Endodermal cell (in vitro differentiated cells): Measurements from ENCODE around the gene PTPRE. TPM values are rescaled to one million over a fixed set of nuclear protein-coding genes. Genes with fewer than 3 reads are reported as not detected.

Source experiments
- DNase-seq: peaks from one replicate; pipeline ENCODE4 v3.0.0-alpha.2; 2017
- H3K27ac ChIP-seq: 2 replicates; pipeline ENCODE4 v1.5.1; 2013; ENCODE audit warnings: mild to moderate bottlenecking, low read depth, low read length, moderate library complexity
- H3K27me3 ChIP-seq: 2 replicates; pipeline ENCODE4 v1.6.1; 2013; ENCODE audit warnings: mild to moderate bottlenecking, low read length, moderate library complexity; ENCODE audit not compliant: insufficient read depth, control insufficient read depth, poor library complexity, severe bottlenecking
- H3K36me3 ChIP-seq: 2 replicates; pipeline ENCODE4 v1.7.0; 2013; ENCODE audit warnings: mild to moderate bottlenecking, low read length, moderate library complexity; ENCODE audit not compliant: control insufficient read depth, insufficient read depth
- H3K4me1 ChIP-seq: one replicate; pipeline ENCODE4 v1.7.0; 2013; ENCODE audit warnings: low read length; ENCODE audit not compliant: control insufficient read depth, insufficient read depth
- H3K4me3 ChIP-seq: 2 replicates; pipeline ENCODE4 v1.5.1; 2013; ENCODE audit warnings: mild to moderate bottlenecking, low read length, moderate library complexity
- H3K9ac ChIP-seq: 2 replicates; pipeline ENCODE4 v1.6.1; 2013; ENCODE audit warnings: mild to moderate bottlenecking, low read length, moderate library complexity; ENCODE audit not compliant: poor library complexity, severe bottlenecking; ENCODE audit errors: extremely low read depth
- H3K9me3 ChIP-seq: 2 replicates; pipeline ENCODE4 v1.6.1; 2013; ENCODE audit warnings: mild to moderate bottlenecking, low read length, moderate library complexity; ENCODE audit not compliant: control insufficient read depth
- H3K27ac Mint-ChIP-seq: 2 replicates; pipeline ENCODE4 v1.8.0; 2020; ENCODE audit warnings: mixed read lengths
- H3K27me3 Mint-ChIP-seq: 2 replicates; pipeline ENCODE4 v1.8.0; 2021; ENCODE audit warnings: mild to moderate bottlenecking, mixed read lengths; ENCODE audit not compliant: insufficient read depth
- H3K36me3 Mint-ChIP-seq: 2 replicates; pipeline ENCODE4 v1.8.0; 2020; ENCODE audit warnings: low read depth, mixed read lengths
- H3K4me1 Mint-ChIP-seq: 2 replicates; pipeline ENCODE4 v1.8.0; 2020; ENCODE audit warnings: mixed read lengths
- H3K4me3 Mint-ChIP-seq: 2 replicates; pipeline ENCODE4 v1.8.0; 2020; ENCODE audit warnings: mild to moderate bottlenecking, moderate library complexity, mixed read lengths
- H3K9me3 Mint-ChIP-seq: 2 replicates; pipeline ENCODE4 v1.8.0; 2020; ENCODE audit warnings: mild to moderate bottlenecking, mixed read lengths
- CTCF ChIP-seq: fragments of 200-600 bp; sonication (generic); conservative IDR thresholded peaks from 2 replicates; pipeline ENCODE4 v1.5.0; 2021; ENCODE audit warnings: antibody characterized with exemption, mild to moderate bottlenecking
- WGBS, 2 experiments: methylation state at CpG; one replicate each; pipeline versions ENCODE4 v1.1.5 to v1.1.7; 2013; ENCODE audit warnings: missing lambda C conversion rate in 2 of 2, mixed read lengths in 1 of 2; ENCODE audit not compliant: insufficient coverage in 1 of 2, insufficient read length in 1 of 2; 5-methylcytosine and 5-hydroxymethylcytosine counted together
- total RNA-seq, 2 donors: library from RNA; stranded (reverse); fragmentation: NEBNext Ultra II Directional in 1 of 2; extraction: Animal tissue kit (Norgen Biotek cat#: 25700) in 1 of 2; gene quantifications; 2 replicates in 1 of 2; 3 replicates in 1 of 2; pipeline ENCODE4 v1.2.1, GENCODE V29; 2021

Gene PTPRE
- total RNA-seq, 2 donors from 2014 or later: 0.75 to 3.0 TPM

- Histone ChIP-seq H3K9ac (no peak overlapping the region), H3K4me1 (no peaks in the 10 kb centered on the region), H3K9me3 (no peaks in the 10 kb centered on the region), H3K27ac (no peak overlapping the region), H3K27me3 (no peaks in the 10 kb centered on the region), H3K36me3 (no peaks in the 10 kb centered on the region), H3K4me3 (no peak overlapping the region)
- H3K9me3 Mint-ChIP-seq: no peaks in the 10 kb centered on the region
- peak; percentile 40 for DNase-seq
- WGBS, 2 experiments: 88% methylated on average over 8 of the region's 8 CpGs; no CpG with 5 or more reads in 1 of the 2 experiments
- H3K4me3 Mint-ChIP-seq: no peak overlapping the region
- peaks cover 3% of the 10 kb centered on the region for H3K27me3 Mint-ChIP-seq
- H3K27ac Mint-ChIP-seq: no peak overlapping the region
- no peaks in the 10 kb centered on the region for H3K36me3 Mint-ChIP-seq
- H3K4me1 Mint-ChIP-seq: peaks cover 21% of the 10 kb centered on the region
- no peak for TF ChIP-seq CTCF
Observed at GRCh38 chr10:128084991-128085390, 178.1 kb downstream of the PTPRE start.

GRCh38 chr10:128086003-128086863, 179.3 kb downstream of the PTPRE start:
- no peak overlapping the region for H3K4me3 ChIP-seq
- H3K4me1 ChIP-seq: no peaks in the 10 kb centered on the region
- TF ChIP-seq CTCF: no peak
- DNase-seq: peak; percentile 44
- Mint-ChIP-seq H3K4me1 (peaks cover 21% of the 10 kb centered on the region), H3K27me3 (peaks cover under 1% of the 10 kb centered on the region), H3K36me3 (no peaks in the 10 kb centered on the region), H3K4me3 (no peak overlapping the region), H3K27ac (no peak overlapping the region), H3K9me3 (no peaks in the 10 kb centered on the region)
- no peaks in the 10 kb centered on the region for H3K27me3 ChIP-seq
- H3K27ac ChIP-seq: no peak overlapping the region
- no peak overlapping the region for H3K9ac ChIP-seq
- 90 to 92% methylated on average over 9 to 10 of the region's 10 CpGs for WGBS, 2 experiments
- H3K9me3 ChIP-seq: no peaks in the 10 kb centered on the region
- H3K36me3 ChIP-seq: no peaks in the 10 kb centered on the region

- no peak overlapping the region for H3K4me3 Mint-ChIP-seq
- no peaks in the 10 kb centered on the region for H3K4me1 ChIP-seq
- H3K36me3 ChIP-seq: no peaks in the 10 kb centered on the region
- no peak overlapping the region for H3K27ac ChIP-seq
- H3K9me3 ChIP-seq: no peaks in the 10 kb centered on the region
- H3K27me3 Mint-ChIP-seq: no peaks in the 10 kb centered on the region
- no peak overlapping the region for H3K9ac ChIP-seq
- no peaks in the 10 kb centered on the region for H3K36me3 Mint-ChIP-seq
- H3K27ac Mint-ChIP-seq: no peak overlapping the region
- WGBS, 2 experiments: 81 to 96% methylated on average over 4 to 6 of the region's 7 CpGs
- peaks cover 21% of the 10 kb centered on the region for H3K4me1 Mint-ChIP-seq
- H3K9me3 Mint-ChIP-seq: no peaks in the 10 kb centered on the region
- H3K27me3 ChIP-seq: no peaks in the 10 kb centered on the region
- DNase-seq: no peak
- no peak for TF ChIP-seq CTCF
- no peak overlapping the region for H3K4me3 ChIP-seq
Observed at GRCh38 chr10:128087146-128087883, 180.4 kb downstream of the PTPRE start.
